ENCODE results near the gene BOD1L1. TPM values are rescaled to one million over a fixed set of nuclear protein-coding genes. Genes with fewer than 3 reads are reported as not detected.

BOD1L1 gene
- total and polyA plus RNA-seq, 7 donors, result 6.0 to 19.3 (median 13.7) TPM

- Histone ChIP-seq H3K9me3 (no peaks in the 10 kb centered on the region), H3K4me1 (no peaks in the 10 kb centered on the region), H3K4me3 (no peak overlapping the region), H3K27me3 (ENCODE audit: insufficient read depth in 3 of 3, low read length in 2 of 3) (no peaks in the 10 kb centered on the region), H3K27ac (no peak overlapping the region), H3K36me3 (ENCODE audit: insufficient read depth in 1 of 2, low read depth in 1 of 2) (peaks cover 11 to 98% of the 10 kb centered on the region in 2 donors)
- ATAC-seq, result no peak
- intact Hi-C loops (cut with DNase I), result no loop called here
- no peak for TF ChIP-seq CTCF (IDR thresholded peaks at IDR 0.05)
- DNase-seq, result no peak
Observed at GRCh38 chr4:13597141-13597540, 30.4 kb downstream of the BOD1L1 start.

GRCh38 chr4:13592220-13592619, 35.3 kb downstream of the BOD1L1 start:
- peaks cover 6 to 100% of the 10 kb centered on the region in 2 donors for H3K36me3 ChIP-seq (ENCODE audit: insufficient read depth in 1 of 2, low read depth in 1 of 2)
- no peak for TF ChIP-seq CTCF (IDR thresholded peaks at IDR 0.05)
- WGBS, 3 donors, result 92 to 94% (median 94%) methylated on average over 4 of the region's 4 CpGs
- H3K27me3 ChIP-seq (ENCODE audit: insufficient read depth in 3 of 3, low read length in 2 of 3), result no peaks in the 10 kb centered on the region
- ATAC-seq (no peak), DNase-seq (no peak)
- intact Hi-C loops (cut with DNase I), result no loop called here
- H3K27ac ChIP-seq, result no peak overlapping the region
- H3K4me1 ChIP-seq, result no peaks in the 10 kb centered on the region
- H3K4me3 ChIP-seq, result no peak overlapping the region
- H3K9me3 ChIP-seq, result no peaks in the 10 kb centered on the region

- Histone ChIP-seq H3K36me3 (ENCODE audit: insufficient read depth in 1 of 2, low read depth in 1 of 2) (peaks cover 9 to 100% of the 10 kb centered on the region in 2 donors), H3K4me3 (no peak overlapping the region), H3K27ac (no peak overlapping the region), H3K27me3 (ENCODE audit: insufficient read depth in 3 of 3, low read length in 2 of 3) (no peaks in the 10 kb centered on the region), H3K9me3 (no peaks in the 10 kb centered on the region), H3K4me1 (no peaks in the 10 kb centered on the region)
- intact Hi-C loops (cut with DNase I), result no loop called here
- no peak for ATAC-seq
- no peak for TF ChIP-seq CTCF (IDR thresholded peaks at IDR 0.05)
- DNase-seq, result no peak
- WGBS, 3 donors, result 28 to 52% (median 32%) methylated on average over 2 of the region's 2 CpGs
Observed at GRCh38 chr4:13590766-13591165, 36.8 kb downstream of the BOD1L1 start.

GRCh38 chr4:13588954-13589353, 38.6 kb downstream of the BOD1L1 start:
- Histone ChIP-seq H3K4me1 (no peaks in the 10 kb centered on the region), H3K36me3 (ENCODE audit: insufficient read depth in 1 of 2, low read depth in 1 of 2) (peaks cover 5 to 98% of the 10 kb centered on the region in 2 donors), H3K27ac (no peak overlapping the region), H3K27me3 (ENCODE audit: insufficient read depth in 3 of 3, low read length in 2 of 3) (no peaks in the 10 kb centered on the region), H3K4me3 (no peak overlapping the region), H3K9me3 (no peaks in the 10 kb centered on the region)
- no peak for ATAC-seq
- intact Hi-C loops (cut with DNase I), result no loop called here
- no peak for DNase-seq
- TF ChIP-seq CTCF (IDR thresholded peaks at IDR 0.05), result no peak

- H3K4me3 ChIP-seq, result no peak overlapping the region
- H3K27me3 ChIP-seq (ENCODE audit: insufficient read depth in 3 of 3, low read length in 2 of 3), result no peaks in the 10 kb centered on the region
- intact Hi-C loops (cut with DNase I), result no loop called here
- H3K27ac ChIP-seq, result no peak overlapping the region
- no peaks in the 10 kb centered on the region for H3K9me3 ChIP-seq
- DNase-seq, result no peak
- 92 to 97% (median 96%) methylated on average over 5 of the region's 5 CpGs for WGBS, 3 donors
- H3K4me1 ChIP-seq, result no peaks in the 10 kb centered on the region
- no peak for TF ChIP-seq CTCF (IDR thresholded peaks at IDR 0.05)
- H3K36me3 ChIP-seq (ENCODE audit: insufficient read depth in 1 of 2, low read depth in 1 of 2), result peaks cover 8 to 98% of the 10 kb centered on the region in 2 donors
- ATAC-seq, result no peak
Observed at GRCh38 chr4:13584481-13584880, 43.0 kb downstream of the BOD1L1 start.

Data from psoas muscle (tissue), 8 donors.